Effector CD4-positive, alpha-beta T cell (primary cell): ENCODE results near the gene RASSF7.

ENCODE experiments used
- DNase-seq: peaks from one replicate; pipeline ENCODE4 v3.0.0-alpha.2; 2020

Gene RASSF7

DNA sequence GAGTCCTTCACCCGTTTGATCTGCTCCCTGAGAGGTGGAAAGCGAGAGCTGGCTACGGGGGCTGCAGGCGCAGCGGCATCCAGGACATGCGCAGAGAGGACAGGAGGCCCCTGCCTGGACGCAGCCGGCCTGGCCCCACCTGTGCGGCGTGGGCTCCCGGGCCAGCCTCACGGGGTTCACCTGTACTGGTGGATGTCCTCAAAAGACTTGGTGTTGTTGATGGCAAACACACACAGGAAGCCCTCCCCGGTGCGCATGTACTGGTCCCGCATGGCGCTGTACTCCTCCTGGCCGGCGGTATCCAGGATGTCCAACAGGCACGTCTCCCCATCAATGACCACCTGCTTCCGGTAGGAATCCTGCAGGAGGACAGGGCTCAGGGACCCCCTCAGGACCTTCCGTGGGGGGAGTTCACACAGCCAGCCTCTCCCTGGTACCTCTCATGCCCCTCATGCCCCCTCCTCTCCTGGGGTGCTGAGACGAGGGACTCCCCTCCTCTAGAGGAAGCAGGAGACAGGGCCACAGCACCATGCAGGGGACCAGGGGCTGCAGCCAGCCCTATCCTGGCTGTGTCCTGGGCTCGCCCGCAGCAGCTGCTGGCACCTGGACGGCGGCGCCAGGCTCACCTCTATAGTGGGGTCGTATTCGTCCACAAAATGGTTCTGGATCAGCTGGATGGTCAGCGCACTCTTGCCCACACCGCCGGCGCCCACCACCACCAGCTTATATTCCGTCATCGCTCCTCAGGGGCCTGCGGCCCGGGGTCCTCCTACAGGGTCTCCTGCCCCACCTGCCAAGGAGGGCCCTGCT lies 27.0 kb upstream of the RASSF7 start:
- DNase-seq = no peak

- no peak for DNase-seq
Measured at GRCh38 chr11:534396-535209, 26.2 kb upstream of the RASSF7 start.

GRCh38 chr11:535210-535518 lies 25.6 kb upstream of the RASSF7 start:
- DNase-seq = no peak

DNA sequence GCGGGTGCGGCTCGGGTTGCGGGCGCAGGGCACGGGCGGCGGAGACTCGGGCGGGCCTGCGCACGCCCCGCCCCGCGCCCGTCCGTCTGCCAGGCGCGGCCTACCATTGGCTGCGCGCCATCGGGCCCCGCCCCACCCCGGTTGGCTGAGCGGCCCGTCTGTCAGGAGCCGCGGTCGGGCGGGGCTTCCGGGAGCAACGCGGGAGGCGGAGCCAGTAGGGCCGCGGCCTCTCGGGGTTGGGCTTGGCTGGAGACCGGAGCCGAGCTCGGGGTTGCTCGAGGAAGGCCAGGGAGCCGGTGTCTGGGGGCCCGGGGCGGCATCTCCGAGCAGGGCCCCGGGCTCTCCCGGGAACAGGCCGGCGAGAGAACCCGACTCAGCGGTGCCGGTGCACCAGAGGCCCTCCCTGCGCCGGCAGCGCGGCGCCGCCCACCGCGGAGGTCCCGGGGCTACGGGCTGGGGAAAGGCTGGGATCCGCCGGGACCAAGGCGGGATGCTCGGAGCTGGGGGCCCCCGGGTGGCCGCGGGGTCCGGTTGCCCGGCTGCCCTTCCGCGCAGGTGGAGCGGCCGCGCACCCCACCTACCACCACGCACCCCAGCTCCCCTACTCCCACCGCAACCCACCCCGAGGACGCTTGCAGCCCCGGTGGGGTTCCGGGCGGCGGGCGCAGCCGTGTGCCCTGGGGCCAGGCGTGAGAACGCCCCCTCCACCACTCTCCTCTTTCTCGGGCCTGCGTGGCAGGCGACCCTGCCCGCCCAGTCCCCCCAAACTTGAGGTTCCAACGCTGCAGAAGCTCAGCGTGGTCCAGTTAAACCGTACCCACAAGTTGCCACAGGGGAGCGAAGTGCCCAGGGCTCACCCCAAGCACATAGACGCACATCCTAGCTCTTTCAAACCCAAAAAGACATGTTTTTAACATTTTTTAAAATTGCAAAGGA lies 25.0 kb upstream of the RASSF7 start, which contains the start of gene HRAS:
HRAS (minus strand) TSS at position 58 of the 936 bp plus-strand sequence.
- peak; percentile 94 for DNase-seq

DNA sequence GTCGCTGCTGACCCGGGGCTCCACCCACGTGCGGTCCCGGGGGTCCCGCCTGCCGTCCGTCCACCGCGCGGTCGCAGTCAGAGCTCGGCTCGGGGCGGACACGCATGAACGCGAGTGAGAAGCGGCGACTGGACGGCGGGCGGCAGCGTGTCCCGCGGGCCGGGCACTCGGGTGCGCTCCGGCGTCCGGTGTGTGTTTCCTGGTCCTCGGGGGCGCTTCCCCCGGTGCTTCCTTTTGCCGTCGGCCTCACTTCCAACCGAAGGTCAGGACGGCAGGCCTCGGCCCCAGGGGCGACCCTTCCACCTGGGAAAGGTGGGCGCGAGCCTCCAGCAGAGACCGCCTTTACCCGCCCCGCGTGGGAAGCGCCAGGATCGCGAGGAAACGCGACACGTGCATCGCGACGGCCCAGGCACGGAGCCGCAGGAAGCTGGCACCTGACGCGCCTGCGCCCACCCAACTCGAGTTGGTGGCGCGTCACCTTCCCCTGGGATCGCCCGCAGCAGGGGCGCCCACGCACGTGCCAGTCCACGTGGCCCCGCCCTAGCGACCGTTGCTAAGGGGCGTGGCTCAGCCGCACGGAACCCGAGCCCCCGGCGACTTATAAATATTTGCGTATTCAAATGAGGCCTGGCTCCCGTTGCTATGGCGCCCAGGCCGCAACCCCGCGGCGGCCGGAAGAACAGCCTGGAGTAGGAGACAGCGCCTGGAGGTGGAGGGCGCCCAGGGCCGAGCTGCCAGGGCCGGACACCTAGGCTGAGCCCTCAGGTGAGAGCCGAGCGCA lies 23.7 kb upstream of the RASSF7 start, which contains the start of gene LRRC56:
LRRC56 (plus strand) TSS at position 687 of the 781 bp plus-strand sequence. CDS start 3,158 bp downstream, outside the sequence.
- DNase-seq = peak; percentile 89

- DNase-seq = no peak
Measured at GRCh38 chr11:537622-538430, 22.9 kb upstream of the RASSF7 start.

GRCh38 chr11:538431-539051 lies 22.2 kb upstream of the RASSF7 start:
- no peak for DNase-seq

- DNase-seq = no peak
Measured at GRCh38 chr11:539971-540481, 20.7 kb upstream of the RASSF7 start.

- no peak for DNase-seq
Measured at GRCh38 chr11:540583-541432, 20.0 kb upstream of the RASSF7 start.

DNA sequence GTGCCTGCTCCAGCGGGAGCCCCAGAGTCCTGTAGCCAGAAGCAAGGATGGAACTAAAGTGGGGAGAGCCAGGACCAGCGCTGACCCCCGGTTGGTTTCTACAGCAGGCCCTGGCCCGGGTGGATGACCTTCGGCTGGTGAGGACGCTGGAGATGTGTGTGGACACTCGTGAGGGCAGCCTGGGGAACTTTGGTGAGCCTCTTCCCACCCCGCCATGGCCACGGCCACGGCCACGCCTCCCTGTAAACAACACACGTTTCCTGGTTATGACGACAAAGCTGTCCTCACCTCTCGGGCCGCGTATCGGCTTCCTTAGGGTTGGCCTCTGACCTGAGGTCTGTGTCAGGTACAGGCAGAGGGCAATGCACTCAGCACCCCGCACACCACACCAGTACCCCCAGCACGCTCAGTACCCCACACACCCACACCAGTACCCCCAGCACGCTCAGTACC lies 19.3 kb upstream of the RASSF7 start:
- no peak for DNase-seq

DNA sequence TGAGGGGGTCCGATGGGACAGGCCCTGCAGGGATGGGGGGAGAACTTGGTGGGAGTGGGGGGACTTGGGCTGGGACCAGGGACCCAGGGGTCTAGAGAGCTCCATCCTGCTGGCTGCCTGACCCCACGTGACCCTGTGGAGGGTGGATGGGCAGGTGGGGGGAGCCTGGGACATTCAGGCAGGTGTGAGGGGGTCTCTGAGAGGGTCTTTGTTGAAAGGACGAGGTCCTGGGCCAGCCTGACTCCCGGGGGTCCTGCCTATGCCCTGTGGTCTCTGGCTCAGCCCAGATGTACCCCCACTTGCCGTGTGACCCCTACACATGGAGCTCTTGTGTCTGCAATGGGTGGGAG lies 16.0 kb upstream of the RASSF7 start:
- no peak for DNase-seq

DNA sequence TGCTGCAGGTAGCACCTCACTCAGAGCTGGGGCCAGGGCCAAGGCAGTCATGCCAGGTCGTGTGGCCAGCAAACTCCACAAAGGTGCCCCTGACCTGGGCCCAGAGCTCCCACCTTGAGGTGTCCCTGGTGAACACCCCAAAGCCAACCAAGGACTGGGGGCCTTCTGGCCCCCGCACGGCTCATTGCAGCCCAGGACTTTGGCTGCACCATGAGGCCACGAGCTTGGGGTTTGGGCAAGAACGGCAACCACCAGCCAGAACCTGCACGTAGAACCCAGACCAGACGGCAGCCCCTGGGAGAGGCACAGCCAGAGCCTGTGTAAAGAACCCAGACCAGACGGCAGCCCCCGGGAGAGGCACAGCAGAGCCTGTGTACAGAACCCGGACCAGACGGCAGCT lies 15.6 kb upstream of the RASSF7 start:
- no peak for DNase-seq

GRCh38 chr11:548700-549603 lies 11.8 kb upstream of the RASSF7 start:
- DNase-seq = no peak

DNA sequence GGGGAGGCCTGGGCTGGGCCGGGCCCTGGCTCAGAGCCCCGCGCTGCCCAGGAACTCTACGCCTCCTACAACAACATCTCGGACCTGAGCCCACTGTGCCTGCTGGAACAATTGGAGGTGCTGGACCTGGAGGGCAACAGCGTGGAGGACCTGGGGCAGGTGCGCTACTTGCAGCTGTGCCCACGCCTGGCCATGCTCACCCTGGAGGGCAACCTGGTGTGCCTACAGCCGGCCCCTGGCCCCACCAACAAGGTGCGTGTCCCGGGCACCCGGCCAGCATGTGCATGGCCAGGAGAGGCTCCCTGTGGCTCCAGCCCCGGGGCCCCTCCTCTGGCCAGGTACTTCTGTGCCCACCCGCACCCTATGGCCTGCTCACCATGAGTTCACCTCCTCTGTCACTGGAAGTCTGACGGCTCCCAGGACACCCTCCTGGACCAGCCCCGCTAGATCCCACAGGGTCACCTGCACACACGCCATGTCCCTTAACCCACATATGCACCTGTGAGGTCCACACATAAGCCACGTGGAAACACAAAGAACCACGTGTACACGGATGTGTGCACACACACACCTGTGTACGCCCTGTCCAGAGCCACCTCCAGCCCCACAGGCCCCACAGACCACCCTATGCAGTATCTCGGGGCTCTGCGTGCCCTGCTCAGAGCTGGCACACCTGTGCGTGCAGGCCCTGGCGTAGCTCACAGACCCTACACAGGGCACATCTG lies 10.6 kb upstream of the RASSF7 start:
- no peak for DNase-seq

DNA sequence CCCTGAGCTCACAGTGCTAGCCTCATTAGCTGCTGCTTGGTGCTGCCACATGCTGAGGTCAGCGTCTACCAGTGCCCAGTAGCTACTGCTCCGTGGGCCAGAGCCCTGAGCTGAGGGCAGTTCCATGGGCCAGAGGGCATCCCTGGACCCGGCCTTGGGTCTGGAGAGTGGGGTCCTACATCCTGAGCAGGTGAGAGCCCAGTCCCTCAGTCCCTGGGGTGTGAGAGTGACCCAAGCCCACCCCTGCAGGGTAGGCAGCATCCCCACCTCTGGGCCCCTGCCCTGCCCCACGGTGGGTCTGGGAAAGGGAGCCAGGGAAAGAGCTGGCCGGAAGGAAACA lies 10.1 kb upstream of the RASSF7 start:
- DNase-seq = no peak

DNA sequence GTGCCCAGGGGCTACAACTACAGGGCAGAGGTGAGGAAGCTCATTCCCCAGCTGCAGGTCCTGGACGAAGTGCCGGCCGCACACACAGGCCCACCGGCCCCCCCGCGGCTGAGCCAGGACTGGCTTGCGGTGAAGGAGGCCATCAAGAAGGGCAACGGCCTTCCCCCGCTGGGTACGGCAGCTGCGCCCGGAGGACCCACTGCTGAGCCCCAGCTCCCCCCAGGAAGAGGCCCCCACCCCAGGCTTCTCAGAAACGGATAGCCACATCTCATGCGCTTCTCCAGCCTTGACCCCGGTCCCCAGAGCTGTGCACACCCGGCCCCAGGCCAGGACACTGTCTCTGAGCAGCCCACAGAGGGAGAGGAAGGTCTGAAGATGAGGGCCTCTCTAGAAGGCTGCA lies 9.6 kb upstream of the RASSF7 start:
- DNase-seq = no peak

DNA sequence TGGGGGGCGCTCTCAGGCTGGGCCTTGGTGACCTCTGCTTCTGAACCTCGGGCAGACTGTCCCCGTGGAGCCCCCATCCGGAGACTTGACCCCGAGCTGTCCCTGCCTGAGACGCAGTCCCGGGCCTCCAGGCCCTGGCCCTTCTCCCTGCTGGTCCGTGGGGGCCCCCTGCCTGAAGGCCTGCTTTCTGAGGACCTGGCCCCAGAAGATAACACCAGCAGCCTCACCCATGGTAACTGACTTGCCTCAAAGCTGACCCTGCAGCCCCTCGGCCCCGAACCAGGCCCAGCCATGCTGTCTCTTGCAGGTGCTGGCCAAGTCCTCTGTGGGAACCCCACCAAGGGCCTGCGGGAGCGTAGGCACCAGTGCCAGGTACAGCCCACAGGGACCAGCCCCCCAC lies 9.2 kb upstream of the RASSF7 start:
- DNase-seq = no peak
